IPS DF 6.9 (cell line): ENCODE data around the gene PDGFB.

Experiments
- DNase-seq: peaks from one replicate; pipeline ENCODE4 v3.0.0-alpha.2; 2013; ENCODE audit warnings: low read depth, low spot score
- H3K27ac ChIP-seq: one replicate; pipeline ENCODE4 v1.5.1; 2013; ENCODE audit warnings: low read length, control low read depth
- H3K27me3 ChIP-seq: 2 replicates; pipeline ENCODE4 v1.6.1; 2013; ENCODE audit warnings: mild to moderate bottlenecking, low read length; ENCODE audit not compliant: control insufficient read depth, insufficient read depth
- H3K36me3 ChIP-seq: 2 replicates; pipeline ENCODE4 v1.6.1; 2013; ENCODE audit warnings: low read length; ENCODE audit not compliant: control insufficient read depth, insufficient read depth
- H3K4me1 ChIP-seq: 2 replicates; pipeline ENCODE4 v1.6.1; 2013; ENCODE audit warnings: low read length; ENCODE audit not compliant: control insufficient read depth, insufficient read depth
- H3K4me3 ChIP-seq: 2 replicates; pipeline ENCODE4 v1.5.1; 2013; ENCODE audit warnings: mild to moderate bottlenecking, low read length
- H3K9me3 ChIP-seq: 2 replicates; pipeline ENCODE4 v1.6.1; 2013; ENCODE audit warnings: low read length, inconsistent platforms; ENCODE audit not compliant: control insufficient read depth, insufficient read depth
- WGBS: extraction: QIAGEN DNeasy Blood & Tissue Kit; methylation state at CpG from one replicate; pipeline ENCODE4 v1.1.7; 2013; ENCODE audit warnings: mixed read lengths, missing lambda C conversion rate; ENCODE audit not compliant: insufficient read length, insufficient coverage; 5-methylcytosine and 5-hydroxymethylcytosine counted together

PDGFB gene

GRCh38 chr22:39287076-39287725 is 42.4 kb upstream of the PDGFB start:
- no peaks in the 10 kb centered on the region for H3K27me3 ChIP-seq
- H3K27ac ChIP-seq, result no peak overlapping the region
- peaks cover 2% of the 10 kb centered on the region; the same call in 1 of the 2 replicates for H3K4me1 ChIP-seq
- no peaks in the 10 kb centered on the region for H3K36me3 ChIP-seq
- no peaks in the 10 kb centered on the region for H3K9me3 ChIP-seq
- DNase-seq, result no peak
- no CpG with 5 or more reads among the region's 8 CpGs for WGBS
- no peak overlapping the region for H3K4me3 ChIP-seq

GRCh38 chr22:39284983-39285382 is 40.2 kb upstream of the PDGFB start:
- Histone ChIP-seq H3K36me3 (no peaks in the 10 kb centered on the region), H3K27me3 (no peaks in the 10 kb centered on the region), H3K9me3 (no peaks in the 10 kb centered on the region), H3K27ac (no peak overlapping the region), H3K4me1 (no peaks in the 10 kb centered on the region), H3K4me3 (no peak overlapping the region)
- WGBS, result no CpG with 5 or more reads among the region's 3 CpGs
- DNase-seq, result no peak

- Histone ChIP-seq H3K27me3 (no peaks in the 10 kb centered on the region), H3K36me3 (no peaks in the 10 kb centered on the region), H3K27ac (no peak overlapping the region), H3K9me3 (no peaks in the 10 kb centered on the region), H3K4me1 (no peaks in the 10 kb centered on the region), H3K4me3 (no peak overlapping the region)
- no CpG with 5 or more reads among the region's 19 CpGs for WGBS
- DNase-seq, result no peak
These were observed 39.6 kb upstream of the PDGFB start for GRCh38 chr22:39284142-39284980.

GRCh38 chr22:39283322-39284141 is 38.8 kb upstream of the PDGFB start:
- no peak overlapping the region for H3K4me3 ChIP-seq
- H3K4me1 ChIP-seq, result no peaks in the 10 kb centered on the region
- H3K36me3 ChIP-seq, result no peaks in the 10 kb centered on the region
- no peaks in the 10 kb centered on the region for H3K9me3 ChIP-seq
- H3K27me3 ChIP-seq, result no peaks in the 10 kb centered on the region
- WGBS, result no CpG with 5 or more reads among the region's 27 CpGs
- no peak overlapping the region for H3K27ac ChIP-seq
- no peak for DNase-seq

- H3K36me3 ChIP-seq, result no peaks in the 10 kb centered on the region
- no peaks in the 10 kb centered on the region for H3K4me1 ChIP-seq
- H3K4me3 ChIP-seq, result no peak overlapping the region
- WGBS, result no CpG with 5 or more reads among the region's 9 CpGs
- no peak for DNase-seq
- H3K9me3 ChIP-seq, result no peaks in the 10 kb centered on the region
- H3K27ac ChIP-seq, result no peak overlapping the region
- no peaks in the 10 kb centered on the region for H3K27me3 ChIP-seq
These were observed 38.0 kb upstream of the PDGFB start for GRCh38 chr22:39282645-39283321.

- no peak overlapping the region for H3K27ac ChIP-seq
- no peaks in the 10 kb centered on the region for H3K27me3 ChIP-seq
- H3K4me3 ChIP-seq, result no peak overlapping the region
- H3K4me1 ChIP-seq, result no peaks in the 10 kb centered on the region
- no CpG with 5 or more reads among the region's 6 CpGs for WGBS
- no peaks in the 10 kb centered on the region for H3K36me3 ChIP-seq
- DNase-seq, result no peak
- H3K9me3 ChIP-seq, result no peaks in the 10 kb centered on the region
These were observed 36.3 kb upstream of the PDGFB start for GRCh38 chr22:39281126-39281525.

- no peak for DNase-seq
- Histone ChIP-seq H3K27ac (no peak overlapping the region), H3K27me3 (no peaks in the 10 kb centered on the region), H3K4me3 (no peak overlapping the region), H3K4me1 (no peaks in the 10 kb centered on the region), H3K9me3 (no peaks in the 10 kb centered on the region), H3K36me3 (no peaks in the 10 kb centered on the region)
- no CpG with 5 or more reads among the region's 7 CpGs for WGBS
These were observed 35.5 kb upstream of the PDGFB start for GRCh38 chr22:39280250-39280649.

GRCh38 chr22:39279170-39279850 is 34.5 kb upstream of the PDGFB start:
- no CpG with 5 or more reads among the region's 23 CpGs for WGBS
- H3K27ac ChIP-seq, result no peak overlapping the region
- no peak for DNase-seq

GRCh38 chr22:39278040-39278439 is 33.3 kb upstream of the PDGFB start:
- no peak overlapping the region for H3K27ac ChIP-seq
- no peaks in the 10 kb centered on the region for H3K36me3 ChIP-seq
- no peaks in the 10 kb centered on the region for H3K9me3 ChIP-seq
- H3K4me1 ChIP-seq, result no peaks in the 10 kb centered on the region
- WGBS, result no CpG with 5 or more reads among the region's 13 CpGs
- no peaks in the 10 kb centered on the region for H3K27me3 ChIP-seq
- DNase-seq, result no peak
- H3K4me3 ChIP-seq, result no peak overlapping the region

More at GRCh38 chr22:39279170-39279850, 34.5 kb upstream of the PDGFB start:
- no peaks in the 10 kb centered on the region for H3K36me3 ChIP-seq
- H3K27me3 ChIP-seq, result no peaks in the 10 kb centered on the region
- no peak overlapping the region for H3K4me3 ChIP-seq
- H3K4me1 ChIP-seq, result no peaks in the 10 kb centered on the region
- H3K9me3 ChIP-seq, result no peaks in the 10 kb centered on the region
